SH-SY5Y (cell line): ENCODE results near the gene EPS15.

Source experiments
- GATA2 ChIP-seq: IDR thresholded peaks from 2 replicates; pipeline ENCODE4 v1.6.1; 2011; ENCODE audit warnings: mild to moderate bottlenecking, low read depth, low read length
- GATA3 ChIP-seq: IDR thresholded peaks from 2 replicates; pipeline ENCODE4 v1.6.1; 2011; ENCODE audit warnings: low read depth, mild to moderate bottlenecking, low read length, moderate library complexity

DNA sequence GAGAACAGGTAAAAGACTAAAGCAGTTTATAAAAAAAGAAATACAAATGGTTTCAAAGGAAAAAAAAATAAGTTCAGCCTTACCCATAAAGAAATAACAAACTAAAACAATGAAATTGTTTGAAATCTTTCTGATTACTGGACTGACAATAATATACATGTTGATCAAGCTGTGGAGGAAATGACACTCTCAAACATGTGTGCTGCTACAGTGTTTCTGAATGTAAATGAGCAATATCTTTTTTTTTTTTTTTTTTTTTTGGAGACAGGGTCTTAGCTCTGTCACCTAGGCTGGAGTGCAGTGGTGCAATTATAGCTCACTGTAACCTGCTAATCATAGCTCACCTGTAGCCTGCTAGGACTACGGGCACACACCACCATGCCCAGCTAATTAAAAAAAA lies 6.5 kb downstream of the EPS15 start:
- TF ChIP-seq GATA2 (no peak), GATA3 (no peak)
